ENCODE measurements around the gene CPVL. TPM values are rescaled to one million over a fixed set of nuclear protein-coding genes. Genes with fewer than 3 reads are reported as not detected.
"Not testable (repeated sequence)": the region's sequence is repeated elsewhere in the genome, so short reads cannot be mapped to it uniquely, and the experiment has no call there.

Gene CPVL
- total RNA-seq, 4 donors from 2014 or later, result 3.9 to 34.1 (median 15.7) TPM

DNA sequence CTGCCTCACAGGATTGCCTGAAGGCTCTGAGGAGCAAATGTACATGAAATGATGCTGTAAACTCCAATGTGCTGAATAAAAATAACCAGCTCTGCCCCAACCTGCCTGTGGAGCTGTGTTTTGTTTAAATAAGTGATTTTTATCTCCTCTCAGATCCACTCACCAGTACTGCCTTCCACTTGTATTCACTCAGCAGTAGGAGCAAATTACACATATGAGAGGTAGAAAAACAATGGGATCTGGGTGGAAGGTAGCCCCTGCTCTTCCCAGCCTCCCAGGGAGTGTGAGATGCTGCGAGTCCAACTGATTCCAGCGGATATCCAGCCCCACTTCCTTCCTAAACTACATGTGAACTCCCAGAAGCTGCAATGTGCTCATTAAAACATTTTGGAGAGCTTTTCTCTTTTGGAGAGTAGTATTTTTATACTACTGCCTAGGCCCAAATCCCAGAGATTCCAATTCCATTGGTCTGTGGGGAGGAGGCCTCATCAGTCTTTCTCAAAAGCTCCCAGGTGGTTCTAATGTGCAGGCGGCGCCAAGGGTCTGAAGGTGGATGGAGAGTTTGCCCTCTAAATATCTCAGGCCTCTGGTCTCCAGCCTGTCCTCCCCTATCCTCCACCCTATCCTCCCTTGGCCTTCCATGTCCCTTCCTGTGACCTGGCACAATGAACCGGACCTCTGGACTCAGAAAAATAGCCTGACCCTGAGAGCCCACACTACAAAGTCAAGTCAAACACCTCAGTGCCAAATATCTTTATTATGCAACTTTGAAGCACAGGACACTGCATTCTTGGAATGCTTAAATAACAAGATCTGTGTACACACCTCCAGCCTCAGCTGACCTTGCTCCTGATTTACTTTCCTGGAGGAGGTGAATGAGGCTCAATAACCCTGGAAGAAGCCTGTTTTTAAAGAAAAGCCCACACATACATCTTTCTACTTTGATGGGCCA lies 46.2 kb downstream of the CPVL start:
- no peaks in the 10 kb centered on the region for H3K27me3 ChIP-seq
- TF ChIP-seq, protein P1, sequence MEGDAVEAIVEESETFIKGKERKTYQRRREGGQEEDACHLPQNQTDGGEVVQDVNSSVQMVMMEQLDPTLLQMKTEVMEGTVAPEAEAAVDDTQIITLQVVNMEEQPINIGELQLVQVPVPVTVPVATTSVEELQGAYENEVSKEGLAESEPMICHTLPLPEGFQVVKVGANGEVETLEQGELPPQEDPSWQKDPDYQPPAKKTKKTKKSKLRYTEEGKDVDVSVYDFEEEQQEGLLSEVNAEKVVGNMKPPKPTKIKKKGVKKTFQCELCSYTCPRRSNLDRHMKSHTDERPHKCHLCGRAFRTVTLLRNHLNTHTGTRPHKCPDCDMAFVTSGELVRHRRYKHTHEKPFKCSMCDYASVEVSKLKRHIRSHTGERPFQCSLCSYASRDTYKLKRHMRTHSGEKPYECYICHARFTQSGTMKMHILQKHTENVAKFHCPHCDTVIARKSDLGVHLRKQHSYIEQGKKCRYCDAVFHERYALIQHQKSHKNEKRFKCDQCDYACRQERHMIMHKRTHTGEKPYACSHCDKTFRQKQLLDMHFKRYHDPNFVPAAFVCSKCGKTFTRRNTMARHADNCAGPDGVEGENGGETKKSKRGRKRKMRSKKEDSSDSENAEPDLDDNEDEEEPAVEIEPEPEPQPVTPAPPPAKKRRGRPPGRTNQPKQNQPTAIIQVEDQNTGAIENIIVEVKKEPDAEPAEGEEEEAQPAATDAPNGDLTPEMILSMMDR (IDR thresholded peaks at IDR 0.05), result no peak
- no peak for TF ChIP-seq POLR2A (IDR thresholded peaks at IDR 0.05)
- H3K9me3 ChIP-seq, result no peaks in the 10 kb centered on the region
- H3K36me3 ChIP-seq, result no peaks in the 10 kb centered on the region
- peak overlapping the region in 2 of 4 donors; percentile 19 to 48 for H3K27ac ChIP-seq
- no peak for DNase-seq
- intact Hi-C loops (cut with DNase I), result loop anchor here (10.0 kb wide), 1 partner anchor 145 kb away; the partner anchor contains the start of gene TRIL
- peaks cover 0 to 7% (median 0%) of the 10 kb centered on the region in 3 donors for H3K4me1 ChIP-seq
- 80 to 95% methylated on average over 5 of the region's 5 CpGs for WGBS, 2 donors
- H3K4me3 ChIP-seq, result no peak overlapping the region

DNA sequence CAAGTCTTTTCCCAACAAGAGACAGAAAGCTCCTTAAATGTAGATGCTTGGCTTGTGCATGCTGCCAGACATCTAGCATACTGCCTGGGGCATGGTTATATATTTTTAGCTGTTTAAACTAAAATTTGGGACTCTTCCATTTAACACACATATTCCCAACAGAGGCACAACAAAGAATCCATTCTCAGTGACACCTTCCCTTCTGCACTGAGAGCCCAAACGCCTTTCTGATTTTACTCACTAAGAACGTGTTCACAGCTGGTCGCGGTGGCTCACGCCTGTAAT lies 49.9 kb downstream of the CPVL start:
- DNase-seq, result no peak
- intact Hi-C loops (cut with DNase I), result no loop called here
- Histone ChIP-seq H3K27ac (peak overlapping the region in 1 of 4 donors; percentile 3), H3K27me3 (no peaks in the 10 kb centered on the region), H3K9me3 (no peaks in the 10 kb centered on the region), H3K4me3 (no peak overlapping the region), H3K4me1 (peaks cover 0 to 6% (median 0%) of the 10 kb centered on the region in 3 donors), H3K36me3 (no peaks in the 10 kb centered on the region)
- TF ChIP-seq, protein P1 (IDR thresholded peaks at IDR 0.05), result no peak
- 84% methylated on average over 5 of the region's 5 CpGs for WGBS, 2 donors

DNA sequence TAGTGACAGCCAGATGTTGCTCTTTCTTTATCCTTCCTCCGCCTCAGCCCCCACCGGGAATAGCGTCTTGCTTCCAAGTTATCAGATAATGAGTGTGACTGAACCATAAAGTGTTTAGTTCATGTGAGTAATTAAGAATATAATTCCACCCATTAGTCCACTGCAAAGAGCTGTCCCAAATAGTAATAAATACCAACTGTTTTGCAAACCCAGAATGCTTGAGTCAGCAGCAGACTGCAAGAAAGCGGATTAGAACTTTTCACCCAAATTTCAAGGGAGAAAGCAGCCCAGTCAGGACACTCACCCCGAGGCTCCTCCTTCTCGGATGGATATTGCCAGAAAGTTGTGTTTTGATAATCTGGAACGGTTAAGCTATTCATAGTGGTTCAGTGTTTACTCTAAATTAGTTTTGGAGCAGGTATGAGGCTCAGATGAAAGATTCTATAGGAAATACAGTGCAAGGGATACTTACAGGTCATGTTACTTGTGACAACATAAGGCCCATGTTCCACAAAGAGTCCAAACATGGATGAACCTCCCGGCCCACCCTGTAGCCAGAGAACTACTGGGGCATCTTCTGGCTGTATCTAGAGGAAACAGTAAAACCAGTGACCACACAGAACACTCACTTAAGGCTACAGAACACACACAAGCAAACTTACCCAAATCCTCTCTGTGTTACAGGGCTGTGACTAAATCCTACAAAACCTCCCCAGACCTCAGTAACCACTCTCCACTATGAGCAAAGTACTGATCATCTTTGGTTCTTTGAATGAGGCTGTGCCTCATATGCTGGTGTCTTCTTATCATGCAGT lies 50.5 kb downstream of the CPVL start:
- WGBS, 2 donors, result 54 to 58% methylated on average over 8 of the region's 8 CpGs

DNA sequence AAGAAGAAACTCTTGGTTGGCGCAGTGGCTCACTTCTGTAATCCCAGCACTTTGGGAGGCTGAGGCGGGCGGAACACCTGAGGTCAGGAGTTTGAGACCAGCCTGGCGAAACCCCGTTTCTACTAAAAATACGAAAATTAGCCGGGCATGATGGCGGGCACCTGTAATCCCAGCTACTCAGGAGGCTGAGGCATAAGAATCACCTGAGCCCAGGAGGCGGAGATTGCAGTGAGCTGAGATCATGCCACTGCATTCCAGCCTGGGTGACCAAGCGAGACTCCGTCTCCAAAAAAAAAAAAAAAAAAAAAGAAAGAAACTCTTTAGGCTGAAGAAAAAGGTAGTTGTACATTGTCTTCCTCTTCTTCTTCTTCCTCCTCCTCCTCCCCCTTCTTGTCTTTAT lies 53.2 kb downstream of the CPVL start:
- H3K4me3 ChIP-seq; H3K9me3 ChIP-seq; H3K27ac ChIP-seq; DNase-seq; H3K27me3 ChIP-seq; intact Hi-C loops (cut with DNase I); H3K36me3 ChIP-seq: not testable (repeated sequence)
- WGBS, 2 donors, result 89 to 91% methylated on average over 4 to 6 of the region's 11 CpGs
- peaks cover 0 to 22% (median 3%) of the 10 kb centered on the region in 3 donors for H3K4me1 ChIP-seq

More for the DNA sequence above, 50.5 kb downstream of the CPVL start:
- intact Hi-C loops (cut with DNase I), result no loop called here
- Histone ChIP-seq H3K27ac (peak overlapping the region in 2 of 4 donors; percentile 3 to 22), H3K9me3 (no peaks in the 10 kb centered on the region), H3K36me3 (no peaks in the 10 kb centered on the region), H3K27me3 (no peaks in the 10 kb centered on the region), H3K4me3 (no peak overlapping the region), H3K4me1 (peaks cover 0 to 12% (median 3%) of the 10 kb centered on the region in 3 donors)
- no peak for DNase-seq
- no peak for TF ChIP-seq POLR2A (IDR thresholded peaks at IDR 0.05)
- TF ChIP-seq, protein P1 (IDR thresholded peaks at IDR 0.05), result no peak

DNA sequence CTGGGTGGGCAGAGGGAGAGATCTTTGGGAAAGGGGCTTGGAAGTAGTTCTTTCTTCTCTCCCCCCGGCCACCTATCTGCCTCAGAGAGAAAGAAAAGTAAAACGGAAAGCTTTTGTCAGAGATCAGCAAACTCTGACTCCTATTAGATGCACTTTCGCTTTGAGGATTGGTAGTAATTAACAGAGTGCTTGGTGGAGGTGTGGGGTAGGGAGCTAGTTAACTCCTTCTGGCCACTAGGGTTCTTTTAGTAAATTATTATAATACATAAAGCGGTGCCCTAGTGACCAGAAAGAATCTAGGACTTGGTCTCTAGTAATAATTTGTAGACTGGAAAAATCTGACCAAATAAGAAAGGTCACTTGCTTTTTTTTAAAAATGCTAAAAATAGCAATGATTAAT lies 54.6 kb downstream of the CPVL start:
- no peaks in the 10 kb centered on the region for H3K9me3 ChIP-seq
- H3K36me3 ChIP-seq, result no peaks in the 10 kb centered on the region
- no peak for DNase-seq
- WGBS, 2 donors, result 13 to 18% methylated on average over 4 of the region's 4 CpGs
- peak overlapping the region in 3 of 4 donors; percentile 48 to 77 (median 74) for H3K27ac ChIP-seq
- H3K4me3 ChIP-seq, result peak overlapping the region in 3 of 4 donors; percentile 26 to 42 (median 36)
- no peaks in the 10 kb centered on the region for H3K27me3 ChIP-seq
- TF ChIP-seq, protein P1 (IDR thresholded peaks at IDR 0.05), result no peak
- no peak for TF ChIP-seq POLR2A (IDR thresholded peaks at IDR 0.05)
- intact Hi-C loops (cut with DNase I), result no loop called here
- H3K4me1 ChIP-seq, result peaks cover 3 to 33% (median 8%) of the 10 kb centered on the region in 3 donors

Data from esophagus squamous epithelium (tissue), 5 donors.